IMR-90 (cell line): ENCODE results near the gene DLX2. TPM values are rescaled to one million over a fixed set of nuclear protein-coding genes. Genes with fewer than 3 reads are reported as not detected.
A peak's percentile ranks its signal among the peaks of the same experiment; 100 is the strongest.

Experiments used
- ATAC-seq: fragments of 200-7000 bp; cut with Tn5 transposase; 2 replicates; pipeline ENCODE4 v1.9.1; 2020; ENCODE audit warnings: low read depth, mild to moderate bottlenecking, moderate library complexity
- Bru-seq: library from RNA; stranded (reverse); fragments of 400-500 nt; gene quantifications from one replicate; lab custom pipeline; 2021; lab: Mats Ljungman, UMichigan
- BruChase-seq, 2 experiments: library from RNA; stranded (reverse); fragments of 400-500 nt; gene quantifications; one replicate each; lab custom pipeline; 2021; lab: Mats Ljungman, UMichigan
- BruUV-seq: library from RNA; stranded (reverse); fragments of 400-500 nt; replicated peaks from 2 replicates; lab custom pipeline; 2021; lab: Mats Ljungman, UMichigan
- CTCF ChIA-PET: fragments of 300-600 bp; formaldehyde crosslinking; extraction: SDS; loops from one replicate; lab custom pipeline; 2021; ENCODE audit warnings: antibody characterized with exemption; lab: Yijun Ruan, JAX
- POLR2A ChIA-PET: fragments of 300-600 bp; sonication (Branson Sonifier 250); formaldehyde crosslinking; loops from one replicate; lab custom pipeline; 2022; ENCODE audit warnings: antibody characterized with exemption; ENCODE audit not compliant: unreplicated experiment; lab: Charles Lee
- DNase-seq: peaks from one replicate; pipeline ENCODE4 v3.0.0; 2013
- H2AFZ ChIP-seq: replicated peaks from 2 replicates; pipeline ENCODE3; 2013; ENCODE audit warnings: low read length, mild to moderate bottlenecking; ENCODE audit not compliant: poor library complexity
- H2AK5ac ChIP-seq: 2 replicates; pipeline ENCODE4 v1.6.1; 2013; ENCODE audit warnings: low read depth, low read length, inconsistent platforms
- H2AK9ac ChIP-seq: replicated peaks from 2 replicates; pipeline ENCODE3; 2013; ENCODE audit warnings: mild to moderate bottlenecking, low read depth, low read length, moderate library complexity; ENCODE audit not compliant: poor library complexity
- H2BK120ac ChIP-seq: 2 replicates; pipeline ENCODE4 v1.6.1; 2013; ENCODE audit warnings: low read depth, low read length, inconsistent platforms
- H2BK15ac ChIP-seq: 3 replicates; pipeline ENCODE4 v1.6.1; 2013; ENCODE audit warnings: low read depth, low read length, inconsistent platforms
- H2BK20ac ChIP-seq: 2 replicates; pipeline ENCODE4 v1.6.1; 2013; ENCODE audit warnings: low read depth, mild to moderate bottlenecking, inconsistent platforms, low read length, moderate library complexity
- H2BK5ac ChIP-seq: 2 replicates; pipeline ENCODE4 v1.6.1; 2013; ENCODE audit warnings: mild to moderate bottlenecking, low read depth, low read length, inconsistent platforms; ENCODE audit not compliant: poor library complexity, severe bottlenecking
- H3K14ac ChIP-seq: replicated peaks from 2 replicates; pipeline ENCODE4 v1.6.1; 2013; ENCODE audit warnings: low read depth, low read length, inconsistent platforms
- H3K18ac ChIP-seq: 2 replicates; pipeline ENCODE4 v1.6.1; 2013; ENCODE audit warnings: low read depth, low read length, control low read depth
- H3K23ac ChIP-seq: 2 replicates; pipeline ENCODE4 v1.6.1; 2013; ENCODE audit warnings: low read depth, low read length, inconsistent platforms
- H3K27ac ChIP-seq: 2 replicates; pipeline ENCODE4 v1.5.1; 2013; ENCODE audit warnings: mild to moderate bottlenecking, control low read depth, low read length; ENCODE audit not compliant: insufficient read depth
- H3K27me3 ChIP-seq: 2 replicates; pipeline ENCODE4 v1.6.1; 2013; ENCODE audit warnings: low read length; ENCODE audit not compliant: control insufficient read depth, insufficient read depth
- H3K36me3 ChIP-seq: 2 replicates; pipeline ENCODE4 v1.6.1; 2013; ENCODE audit warnings: low read length, mixed read lengths; ENCODE audit not compliant: control insufficient read depth, insufficient read depth
- H3K4ac ChIP-seq: 2 replicates; pipeline ENCODE4 v1.6.1; 2013; ENCODE audit warnings: low read depth, low read length, inconsistent platforms
- H3K4me1 ChIP-seq: 2 replicates; pipeline ENCODE4 v1.6.1; 2013; ENCODE audit warnings: low read length, mixed read lengths; ENCODE audit not compliant: control insufficient read depth, insufficient read depth
- H3K4me2 ChIP-seq: 2 replicates; pipeline ENCODE4 v1.6.1; 2013; ENCODE audit warnings: low read depth, mild to moderate bottlenecking, control low read depth, low read length, moderate library complexity
- H3K4me3 ChIP-seq: 2 replicates; pipeline ENCODE4 v1.5.1; 2013; ENCODE audit warnings: low read depth, mild to moderate bottlenecking, control low read depth, low read length, moderate library complexity; ENCODE audit not compliant: insufficient read depth
- H3K56ac ChIP-seq: 2 replicates; pipeline ENCODE4 v1.6.1; 2013; ENCODE audit warnings: low read length, inconsistent platforms; ENCODE audit not compliant: insufficient read depth; ENCODE audit errors: extremely low read depth
- H3K79me1 ChIP-seq, 2 experiments: 2 replicates each; pipeline ENCODE4 v1.6.1; 2013; ENCODE audit warnings: low read length in 2 of 2, inconsistent platforms in 1 of 2, low read depth in 1 of 2
- H3K9ac ChIP-seq: 2 replicates; pipeline ENCODE4 v1.6.1; 2013; ENCODE audit warnings: low read depth, low read length, control low read depth
- H3K9me1 ChIP-seq: 2 replicates; pipeline ENCODE4 v1.6.1; 2013; ENCODE audit warnings: low read length, inconsistent platforms; ENCODE audit not compliant: insufficient read depth
- H3K9me3 ChIP-seq: 2 replicates; pipeline ENCODE4 v1.6.1; 2013; ENCODE audit warnings: low read length; ENCODE audit not compliant: control insufficient read depth, insufficient read depth
- H4K20me1 ChIP-seq: 2 replicates; pipeline ENCODE4 v1.6.1; 2013; ENCODE audit warnings: low read length, inconsistent platforms; ENCODE audit not compliant: insufficient read depth
- H4K5ac ChIP-seq: 2 replicates; pipeline ENCODE4 v1.6.1; 2013; ENCODE audit warnings: mild to moderate bottlenecking, low read depth, low read length, control low read depth
- H4K8ac ChIP-seq, 2 experiments: 2 replicates each; pipeline ENCODE4 v1.6.1; 2013; ENCODE audit warnings: low read depth in 2 of 2, low read length in 2 of 2, control low read depth in 1 of 2, inconsistent platforms in 1 of 2
- H4K91ac ChIP-seq: 2 replicates; pipeline ENCODE4 v1.6.1; 2013; ENCODE audit warnings: low read depth, low read length, inconsistent platforms; ENCODE audit not compliant: insufficient read depth
- BHLHE40 ChIP-seq: fragments of 150-350 bp; IDR thresholded peaks from 2 replicates; pipeline ENCODE4 v1.6.1; 2016; ENCODE audit warnings: mild to moderate bottlenecking, low read depth, low read length
- CHD1 ChIP-seq: IDR thresholded peaks from 2 replicates; pipeline ENCODE4 v1.6.1; 2012; ENCODE audit warnings: low read depth, low read length, improper control_type of control experiment
- CTCF ChIP-seq: conservative IDR thresholded peaks from 2 replicates; pipeline ENCODE4 v1.5.1; 2012; ENCODE audit warnings: mild to moderate bottlenecking, low read depth, low read length, improper control_type of control experiment
- FOS ChIP-seq: fragments of 150-350 bp; IDR thresholded peaks from 2 replicates; pipeline ENCODE4 v1.6.1; 2016; ENCODE audit warnings: low read depth, low read length
- MAFK ChIP-seq: IDR thresholded peaks from 2 replicates; pipeline ENCODE4 v1.6.1; 2012; ENCODE audit warnings: low read depth, low read length, improper control_type of control experiment
- MAZ ChIP-seq: IDR thresholded peaks from 2 replicates; pipeline ENCODE4 v1.6.1; 2012; ENCODE audit warnings: low read depth, mild to moderate bottlenecking, low read length, improper control_type of control experiment, moderate library complexity, borderline replicate concordance
- MXI1 ChIP-seq: IDR thresholded peaks from 2 replicates; pipeline ENCODE4 v1.6.1; 2012; ENCODE audit warnings: low read depth, mild to moderate bottlenecking, low read length, moderate library complexity, borderline replicate concordance
- POLR2A ChIP-seq: IDR thresholded peaks from 2 replicates; pipeline ENCODE4 v1.6.1; 2012; ENCODE audit warnings: mild to moderate bottlenecking, low read depth, low read length
- RAD21 ChIP-seq: IDR thresholded peaks from 2 replicates; pipeline ENCODE4 v1.6.1; 2012; ENCODE audit warnings: low read length, improper control_type of control experiment
- RFX5 ChIP-seq: IDR thresholded peaks from 2 replicates; pipeline ENCODE4 v1.8.0; 2012; ENCODE audit warnings: low read depth, mild to moderate bottlenecking, low read length, moderate library complexity
- USF2 ChIP-seq: fragments of 150-350 bp; IDR thresholded peaks from 2 replicates; pipeline ENCODE4 v1.6.1; 2017; ENCODE audit warnings: mild to moderate bottlenecking, antibody characterized with exemption, low read length, low read depth
- WGBS, 2 experiments: methylation state at CpG; one replicate each; pipeline versions ENCODE4 v1.1.5 to v1.1.7; 2013; ENCODE audit warnings: missing lambda C conversion rate in 2 of 2; ENCODE audit not compliant: insufficient read length in 1 of 2; ENCODE audit errors: extremely low coverage in 2 of 2; 5-methylcytosine and 5-hydroxymethylcytosine counted together
- dilution Hi-C: fragments of 300-500 bp; cut with HindIII; formaldehyde crosslinking; loops from one replicate; pipeline ENCODE4 v1.14.3; 2018; ENCODE audit warnings: low sequenced_read_pairs; ENCODE audit not compliant: unreplicated experiment
- in situ Hi-C: fragments of 300-500 bp; cut with MboI; formaldehyde crosslinking; loops from 3 replicates; pipeline ENCODE4 v1.14.3; 2019; ENCODE audit warnings: low sequenced_read_pairs, inconsistent platforms, mixed read lengths
- intact Hi-C: fragments of 100-400 bp; cut with micrococcal nuclease; formaldehyde crosslinking; loops from 2 replicates; pipeline ENCODE4 v1.10.0; 2022
- long read RNA-seq: library from polyadenylated mRNA; unstranded; transcript quantifications from one replicate; pipeline ENCODE4 v2.0.0, GENCODE V29; 2021; ENCODE audit not compliant: unreplicated experiment
- polyA plus RNA-seq, 3 experiments: library from polyadenylated mRNA; depleted of rRNA; stranded (reverse); fragments of >200 nt; gene quantifications; 2 replicates each; pipeline ENCODE4 v1.2.3, GENCODE V29; 2012; ENCODE audit warnings: low replicate concordance in 1 of 3
- total RNA-seq: library from RNA; depleted of rRNA; stranded (reverse); fragments of >200 nt; gene quantifications from 2 replicates; pipeline ENCODE4 v1.2.3, GENCODE V29; 2012; rRNA removed

The DLX2 gene
- total RNA-seq (not detected in 2 replicates), polyA plus RNA-seq (2012; rRNA removed) (0.38 and 0.44 TPM in 2 replicates), Bru-seq, nascent RNA (percentile 31 among the genes with signal in this experiment), BruChase-seq, experiment 1, labeled RNA remaining after a 6-hour chase (percentile 29 among the genes with signal in this experiment), BruChase-seq, experiment 2, labeled RNA remaining after a 2-hour chase (percentile 27 among the genes with signal in this experiment)
- 0.55 and 0.60 TPM in 2 replicates for polyA plus RNA-seq (2012; cell fraction: cytosol; rRNA removed)
- polyA plus RNA-seq (2012; cell fraction: nucleus; rRNA removed; ENCODE audit: low replicate concordance) = 1.1 and 1.2 TPM in 2 replicates
- long read RNA-seq, partial matches to known transcripts = 0 of 5 reads
- long read RNA-seq, other reads (novel, unspliced or antisense) = 1 of 5 reads

GRCh38 chr2:172102391-172103359 is at the start of gene DLX2:
TSS of gene DLX2 (minus strand) at chr2:172102900. CDS start at chr2:172102538, 362 bp downstream.
- Histone ChIP-seq H3K79me1 (no peaks in the 10 kb centered on the region), H3K9me3 (no peaks in the 10 kb centered on the region), H4K8ac (no peak within 1 kb of the TSS), H3K23ac (no peak within 1 kb of the TSS), H2BK20ac (no peak within 1 kb of the TSS), H3K9ac (peak within 1 kb of the TSS; percentile 51; the same call in 1 of the 2 replicates), H3K27me3 (no peaks in the 10 kb centered on the region; the same call in 1 of the 2 replicates), H2BK5ac (no peak within 1 kb of the TSS), H3K27ac (peak within 1 kb of the TSS; percentile 32; the same call in 1 of the 2 replicates), H4K5ac (no peak within 1 kb of the TSS), H3K4ac (no peak within 1 kb of the TSS; the same call in 1 of the 2 replicates), H2BK120ac (no peak within 1 kb of the TSS), H3K4me2 (peak within 1 kb of the TSS; percentile 95), H3K9me1 (peaks cover 5% of the 10 kb centered on the region), H3K4me1 (peaks cover 9% of the 10 kb centered on the region), H4K91ac (no peak within 1 kb of the TSS), H3K18ac (no peak within 1 kb of the TSS), H2BK15ac (no peak within 1 kb of the TSS), H2AK5ac (peak within 1 kb of the TSS; percentile 38; the same call in 1 of the 2 replicates), H3K56ac (no peak within 1 kb of the TSS), H4K20me1 (no peaks in the 10 kb centered on the region; the same call in 1 of the 2 replicates), H3K4me3 (peak within 1 kb of the TSS; percentile 54), H2AK9ac (peak within 1 kb of the TSS; percentile 39), H3K36me3 (no peaks in the 10 kb centered on the region), H2AFZ (peak within 1 kb of the TSS; percentile 90), H3K14ac (no peak within 1 kb of the TSS)
- no TSS peak for BruUV-seq
- ATAC-seq (peak; percentile 58), DNase-seq (peak; percentile 86)
- TF ChIP-seq CTCF (no peak), POLR2A (peak; percentile 44; the same call in 1 of the 2 replicates), MAFK (no peak), MAZ (peak; percentile 11; the same call in 1 of the 2 replicates), RFX5 (no peak), MXI1 (peak; percentile 82), CHD1 (no peak), USF2 (peak; percentile 98), RAD21 (0 out of 2 replicates have a peak, but pooled peaks have one; percentile 6), BHLHE40 (peak; percentile 95), FOS (peak; percentile 17; the same call in 1 of the 2 replicates)
- WGBS, 2 experiments = 0% methylated on average over 9 of the region's 74 CpGs; no CpG with 5 or more reads in 1 of the 2 experiments
- dilution Hi-C loops = no loop called here
- ChIA-PET POLR2A (no interaction called here), CTCF (interaction anchor here (0.6 to 0.9 kb wide), 5 partner anchors 166 to 399 kb away, joined by 3 read pairs; no protein-coding TSS in a partner anchor)
- in situ Hi-C loops = no loop called here
- intact Hi-C loops = loop anchor here (1.0 to 5.0 kb wide), 4 partner anchors 144 to 396 kb away; partner anchors contain the start of gene HAT1
